GM12878 (cell line): ENCODE data around the gene HK1. TPM values are rescaled to one million over a fixed set of nuclear protein-coding genes. Genes with fewer than 3 reads are reported as not detected.

ENCODE experiments used
- ATAC-seq: fragments of 200-7000 bp; cut with Tn5 transposase; 3 replicates; pipeline ENCODE4 v1.9.1; 2020; ENCODE audit warnings: mild to moderate bottlenecking, moderate library complexity
- BruUV-seq: library from RNA; stranded (reverse); fragments of 400-500 nt; replicated peaks from 2 replicates; lab custom pipeline; 2021; lab: Mats Ljungman, UMichigan
- CTCF ChIA-PET: fragments of 300-600 bp; sonication (Branson Sonifier 250); formaldehyde crosslinking; extraction: SDS; loops from one replicate; lab custom pipeline; 2021; ENCODE audit warnings: inconsistent platforms; lab: Yijun Ruan, JAX
- POLR2A ChIA-PET: fragments of 350-600 bp; formaldehyde crosslinking; extraction: SDS; loops from one replicate; lab custom pipeline; 2021; ENCODE audit warnings: inconsistent platforms; lab: Charles Lee
- RAD21 ChIA-PET: fragments of 300-600 bp; sonication (Branson Sonifier 250); formaldehyde crosslinking; loops from one replicate; lab custom pipeline; 2023; ENCODE audit warnings: antibody characterized with exemption; ENCODE audit not compliant: unreplicated experiment; lab: Charles Lee
- SMC1A ChIA-PET: fragments of 300-600 bp; sonication (Branson Sonifier 250); formaldehyde crosslinking; loops from one replicate; lab custom pipeline; 2023; ENCODE audit not compliant: unreplicated experiment, uncharacterized antibody; lab: Charles Lee
- DNase-seq: peaks from one replicate; pipeline ENCODE4 v3.0.0-alpha.2; 2011; ENCODE audit warnings: low read depth, low spot score
- FAIRE-seq: peaks from 3 replicates; lab custom pipeline; 2011; peaks lifted over from hg19 to GRCh38; lab: Jason Lieb, UNC
- H2AFZ ChIP-seq: 2 replicates; pipeline ENCODE4 v1.6.0; 2011; ENCODE audit warnings: low read depth, low read length, control low read depth; ENCODE audit not compliant: control insufficient read depth
- H3K27ac ChIP-seq: 2 replicates; pipeline ENCODE4 v1.5.1; 2011; ENCODE audit warnings: control low read depth; ENCODE audit not compliant: control insufficient read depth, insufficient read depth
- H3K27me3 ChIP-seq, 2 experiments: replicated peaks in 1 of 2; 2 replicates each; pipeline versions ENCODE4 v1.6.0 to v1.6.1; 2011; ENCODE audit warnings: low read length in 1 of 2; ENCODE audit not compliant: control insufficient read depth in 2 of 2, insufficient read depth in 2 of 2
- H3K36me3 ChIP-seq, 2 experiments: 2 replicates each; pipeline ENCODE4 v1.5.1; 2011; ENCODE audit warnings: low read length in 1 of 2; ENCODE audit not compliant: control insufficient read depth in 2 of 2, insufficient read depth in 2 of 2
- H3K4me1 ChIP-seq: 2 replicates; pipeline ENCODE4 v1.6.1; 2011; ENCODE audit warnings: mild to moderate bottlenecking, low read length, moderate library complexity, mixed read lengths; ENCODE audit not compliant: control insufficient read depth, insufficient read depth
- H3K4me2 ChIP-seq: 2 replicates; pipeline ENCODE4 v1.6.0; 2011; ENCODE audit warnings: control low read depth; ENCODE audit not compliant: control insufficient read depth, insufficient read depth
- H3K4me3 ChIP-seq: fragments of 200-600 bp; sonication (generic); 2 replicates; pipeline ENCODE4 v1.5.1; 2016
- H3K79me2 ChIP-seq: 2 replicates; pipeline ENCODE4 v1.6.0; 2011; ENCODE audit warnings: low read length; ENCODE audit not compliant: control insufficient read depth, insufficient read depth
- H3K9ac ChIP-seq: 2 replicates; pipeline ENCODE4 v1.8.0; 2011; ENCODE audit warnings: low read length, control low read depth, mixed read lengths; ENCODE audit not compliant: control insufficient read depth, insufficient read depth
- H3K9me3 ChIP-seq: replicated peaks from 3 replicates; pipeline ENCODE4 v1.5.1; 2011; ENCODE audit warnings: mild to moderate bottlenecking, low read length; ENCODE audit not compliant: control insufficient read depth, insufficient read depth
- H4K20me1 ChIP-seq: 2 replicates; pipeline ENCODE4 v1.6.0; 2011; ENCODE audit not compliant: control insufficient read depth, insufficient read depth
- CEBPB ChIP-seq, 2 experiments: fragments of 150-350 bp in 1 of 2; IDR thresholded peaks; 2 replicates each; pipeline ENCODE4 v1.6.1; 2012 to 2014; ENCODE audit warnings: low read depth in 2 of 2, low read length in 2 of 2, borderline replicate concordance in 1 of 2, inconsistent platforms in 1 of 2
- HCFC1 ChIP-seq: fragments of 150-350 bp; IDR thresholded peaks from 2 replicates; pipeline ENCODE4 v1.6.1; 2014; ENCODE audit warnings: low read length
- HDAC6 ChIP-seq: fragments of 200-600 bp; sonication (generic); IDR thresholded peaks from one replicate; pipeline ENCODE4 v1.8.0; 2017; ENCODE audit warnings: antibody characterized with exemption; ENCODE audit not compliant: unreplicated experiment
- IRF4 ChIP-seq: IDR thresholded peaks from 2 replicates; pipeline ENCODE4 v1.6.1; 2011; ENCODE audit warnings: low read depth, low read length
- KAT2A ChIP-seq: conservative IDR thresholded peaks from 2 replicates; pipeline ENCODE4 v1.6.1; 2011; ENCODE audit warnings: low read depth, low read length; ENCODE audit not compliant: control insufficient read depth
- NBN ChIP-seq: fragments of 450-650 bp; IDR thresholded peaks from 2 replicates; pipeline ENCODE4 v1.6.1; 2016
- PML ChIP-seq: IDR thresholded peaks from 2 replicates; pipeline ENCODE4 v1.6.1; 2012; ENCODE audit warnings: low read length, inconsistent platforms
- POLR2AphosphoS5 ChIP-seq: IDR thresholded peaks from 2 replicates; pipeline ENCODE4 v1.6.1; 2011; ENCODE audit warnings: mild to moderate bottlenecking, low read length, inconsistent platforms
- RB1 ChIP-seq: fragments of 450-650 bp; formaldehyde crosslinking; IDR thresholded peaks from 2 replicates; pipeline ENCODE4 v1.6.1; 2017; ENCODE audit warnings: mild to moderate bottlenecking, borderline replicate concordance
- TCF3 ChIP-seq: IDR thresholded peaks from 2 replicates; pipeline ENCODE4 v1.6.1; 2012; ENCODE audit warnings: low read depth, mild to moderate bottlenecking, low read length, borderline replicate concordance; ENCODE audit not compliant: insufficient read depth
- ZSCAN29 ChIP-seq: fragments of 450-650 bp; IDR thresholded peaks from 2 replicates; pipeline ENCODE4 v1.6.1; 2017; ENCODE audit warnings: mild to moderate bottlenecking, moderate library complexity
- WGBS: methylation state at CpG from one replicate; pipeline ENCODE4 v1.1.6; 2016; ENCODE audit warnings: low lambda C conversion rate; ENCODE audit not compliant: insufficient replicate concordance, insufficient coverage; ENCODE audit errors: missing lambda C conversion rate; 5-methylcytosine and 5-hydroxymethylcytosine counted together
- in situ Hi-C: fragments of 300-500 bp; cut with MboI; formaldehyde crosslinking; loops from 9 replicates; pipeline ENCODE4 v1.14.3; 2018; ENCODE audit warnings: mixed read lengths
- intact Hi-C: fragments of 100-400 bp; cut with micrococcal nuclease; formaldehyde crosslinking; loops from one replicate; pipeline ENCODE4 v1.14.2; 2022; ENCODE audit not compliant: unreplicated experiment
- polyA plus RNA-seq, 11 experiments: library from polyadenylated mRNA; depleted of rRNA in 4 of 11; unstranded in 6 of 11; stranded (reverse) in 5 of 11; fragments of >200 nt; fragmentation: Nextera tagmentation in 4 of 11; fragmentation: Illumina TruSeq in 1 of 11; extraction: Ambion mirVana in 4 of 11; extraction: Trizol in 1 of 11; gene quantifications; 1 replicate in 1 of 11; 2 replicates in 10 of 11; pipeline versions ENCODE4 v1.2.1 to v1.2.3, GENCODE V29; 2011 to 2016; ENCODE audit warnings: inconsistent platforms in 2 of 11, missing spikeins in 2 of 11, low read depth in 1 of 11
- total RNA-seq, 4 experiments: library from RNA; depleted of rRNA in 3 of 4; stranded (reverse); fragments of >200 nt in 3 of 4; fragmentation: Illumina TruSeq in 1 of 4; extraction: Trizol in 1 of 4; gene quantifications; 2 replicates each; pipeline versions ENCODE4 v1.2.1 to v1.2.3, GENCODE V29; 2013 to 2021
- TF ChIP-seq, protein P1 (sequence below): fragments of 450-650 bp; IDR thresholded peaks from 2 replicates; pipeline ENCODE4 v1.6.1; 2017; ENCODE audit warnings: mild to moderate bottlenecking, moderate library complexity
- TF ChIP-seq, protein P2 (sequence below): fragments of 450-650 bp; IDR thresholded peaks from 2 replicates; pipeline ENCODE4 v1.6.1; 2016; ENCODE audit warnings: mild to moderate bottlenecking, moderate library complexity, borderline replicate concordance
- TF ChIP-seq, protein P3 (sequence below): fragments of 450-650 bp; formaldehyde crosslinking; IDR thresholded peaks from 2 replicates; pipeline ENCODE4 v1.4.0; 2022; ENCODE audit warnings: mild to moderate bottlenecking, moderate library complexity

HK1 gene
- total and polyA plus RNA-seq, 10 of the 15 experiments (the other 5 are each of a cell fraction or from before 2014, with no cell fraction given), result 3.4 to 77.3 (median 46.6) TPM

GRCh38 chr10:69384320-69384719 lies 106.0 kb downstream of the HK1 start:
- no peak overlapping the region for H3K9ac ChIP-seq
- RAD21 ChIA-PET, result no interaction called here
- H3K27ac ChIP-seq, result no peak overlapping the region
- no peak overlapping the region for H3K4me2 ChIP-seq
- no peak overlapping the region for H3K4me3 ChIP-seq
- POLR2A ChIA-PET, result no interaction called here
- DNase-seq (no peak), ATAC-seq (no peak), FAIRE-seq (no peak)
- no TSS peak for BruUV-seq
- SMC1A ChIA-PET, result no interaction called here
- H3K36me3 ChIP-seq, result peaks cover 23 to 50% of the 10 kb centered on the region in 2 experiments
- intact Hi-C loops, result no loop called here
- H3K9me3 ChIP-seq, result no peaks in the 10 kb centered on the region
- H3K27me3 ChIP-seq, result no peaks in the 10 kb centered on the region
- H3K79me2 ChIP-seq, result no peaks in the 10 kb centered on the region
- H2AFZ ChIP-seq, result no peak overlapping the region
- H3K4me1 ChIP-seq, result no peaks in the 10 kb centered on the region
- no peaks in the 10 kb centered on the region for H4K20me1 ChIP-seq
- in situ Hi-C loops, result no loop called here
- CTCF ChIA-PET, result interaction anchor here (1.2 kb wide), 1 partner anchor 149 kb away, joined by 4 read pairs; no protein-coding TSS in a partner anchor
- WGBS, result 97% methylated on average over 10 of the region's 10 CpGs
- TF ChIP-seq NBN (no peak), HCFC1 (no peak), HDAC6 (no peak), CEBPB (IDR thresholded peaks at IDR 0.05; ENCODE audit: borderline replicate concordance in 1 of 2, low read depth in 2 of 2, low read length in 2 of 2) (no peak), IRF4 (no peak), POLR2AphosphoS5 (no peak), RB1 (no peak), KAT2A (no peak), ZSCAN29 (no peak), PML (no peak), TCF3 (no peak)
- TF ChIP-seq, protein P1, sequence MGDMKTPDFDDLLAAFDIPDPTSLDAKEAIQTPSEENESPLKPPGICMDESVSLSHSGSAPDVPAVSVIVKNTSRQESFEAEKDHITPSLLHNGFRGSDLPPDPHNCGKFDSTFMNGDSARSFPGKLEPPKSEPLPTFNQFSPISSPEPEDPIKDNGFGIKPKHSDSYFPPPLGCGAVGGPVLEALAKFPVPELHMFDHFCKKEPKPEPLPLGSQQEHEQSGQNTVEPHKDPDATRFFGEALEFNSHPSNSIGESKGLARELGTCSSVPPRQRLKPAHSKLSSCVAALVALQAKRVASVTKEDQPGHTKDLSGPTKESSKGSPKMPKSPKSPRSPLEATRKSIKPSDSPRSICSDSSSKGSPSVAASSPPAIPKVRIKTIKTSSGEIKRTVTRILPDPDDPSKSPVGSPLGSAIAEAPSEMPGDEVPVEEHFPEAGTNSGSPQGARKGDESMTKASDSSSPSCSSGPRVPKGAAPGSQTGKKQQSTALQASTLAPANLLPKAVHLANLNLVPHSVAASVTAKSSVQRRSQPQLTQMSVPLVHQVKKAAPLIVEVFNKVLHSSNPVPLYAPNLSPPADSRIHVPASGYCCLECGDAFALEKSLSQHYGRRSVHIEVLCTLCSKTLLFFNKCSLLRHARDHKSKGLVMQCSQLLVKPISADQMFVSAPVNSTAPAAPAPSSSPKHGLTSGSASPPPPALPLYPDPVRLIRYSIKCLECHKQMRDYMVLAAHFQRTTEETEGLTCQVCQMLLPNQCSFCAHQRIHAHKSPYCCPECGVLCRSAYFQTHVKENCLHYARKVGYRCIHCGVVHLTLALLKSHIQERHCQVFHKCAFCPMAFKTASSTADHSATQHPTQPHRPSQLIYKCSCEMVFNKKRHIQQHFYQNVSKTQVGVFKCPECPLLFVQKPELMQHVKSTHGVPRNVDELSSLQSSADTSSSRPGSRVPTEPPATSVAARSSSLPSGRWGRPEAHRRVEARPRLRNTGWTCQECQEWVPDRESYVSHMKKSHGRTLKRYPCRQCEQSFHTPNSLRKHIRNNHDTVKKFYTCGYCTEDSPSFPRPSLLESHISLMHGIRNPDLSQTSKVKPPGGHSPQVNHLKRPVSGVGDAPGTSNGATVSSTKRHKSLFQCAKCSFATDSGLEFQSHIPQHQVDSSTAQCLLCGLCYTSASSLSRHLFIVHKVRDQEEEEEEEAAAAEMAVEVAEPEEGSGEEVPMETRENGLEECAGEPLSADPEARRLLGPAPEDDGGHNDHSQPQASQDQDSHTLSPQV, result no peak
- TF ChIP-seq, protein P2, sequence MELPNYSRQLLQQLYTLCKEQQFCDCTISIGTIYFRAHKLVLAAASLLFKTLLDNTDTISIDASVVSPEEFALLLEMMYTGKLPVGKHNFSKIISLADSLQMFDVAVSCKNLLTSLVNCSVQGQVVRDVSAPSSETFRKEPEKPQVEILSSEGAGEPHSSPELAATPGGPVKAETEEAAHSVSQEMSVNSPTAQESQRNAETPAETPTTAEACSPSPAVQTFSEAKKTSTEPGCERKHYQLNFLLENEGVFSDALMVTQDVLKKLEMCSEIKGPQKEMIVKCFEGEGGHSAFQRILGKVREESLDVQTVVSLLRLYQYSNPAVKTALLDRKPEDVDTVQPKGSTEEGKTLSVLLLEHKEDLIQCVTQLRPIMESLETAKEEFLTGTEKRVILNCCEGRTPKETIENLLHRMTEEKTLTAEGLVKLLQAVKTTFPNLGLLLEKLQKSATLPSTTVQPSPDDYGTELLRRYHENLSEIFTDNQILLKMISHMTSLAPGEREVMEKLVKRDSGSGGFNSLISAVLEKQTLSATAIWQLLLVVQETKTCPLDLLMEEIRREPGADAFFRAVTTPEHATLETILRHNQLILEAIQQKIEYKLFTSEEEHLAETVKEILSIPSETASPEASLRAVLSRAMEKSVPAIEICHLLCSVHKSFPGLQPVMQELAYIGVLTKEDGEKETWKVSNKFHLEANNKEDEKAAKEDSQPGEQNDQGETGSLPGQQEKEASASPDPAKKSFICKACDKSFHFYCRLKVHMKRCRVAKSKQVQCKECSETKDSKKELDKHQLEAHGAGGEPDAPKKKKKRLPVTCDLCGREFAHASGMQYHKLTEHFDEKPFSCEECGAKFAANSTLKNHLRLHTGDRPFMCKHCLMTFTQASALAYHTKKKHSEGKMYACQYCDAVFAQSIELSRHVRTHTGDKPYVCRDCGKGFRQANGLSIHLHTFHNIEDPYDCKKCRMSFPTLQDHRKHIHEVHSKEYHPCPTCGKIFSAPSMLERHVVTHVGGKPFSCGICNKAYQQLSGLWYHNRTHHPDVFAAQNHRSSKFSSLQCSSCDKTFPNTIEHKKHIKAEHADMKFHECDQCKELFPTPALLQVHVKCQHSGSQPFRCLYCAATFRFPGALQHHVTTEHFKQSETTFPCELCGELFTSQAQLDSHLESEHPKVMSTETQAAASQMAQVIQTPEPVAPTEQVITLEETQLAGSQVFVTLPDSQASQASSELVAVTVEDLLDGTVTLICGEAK, result no peak
- TF ChIP-seq, protein P3, sequence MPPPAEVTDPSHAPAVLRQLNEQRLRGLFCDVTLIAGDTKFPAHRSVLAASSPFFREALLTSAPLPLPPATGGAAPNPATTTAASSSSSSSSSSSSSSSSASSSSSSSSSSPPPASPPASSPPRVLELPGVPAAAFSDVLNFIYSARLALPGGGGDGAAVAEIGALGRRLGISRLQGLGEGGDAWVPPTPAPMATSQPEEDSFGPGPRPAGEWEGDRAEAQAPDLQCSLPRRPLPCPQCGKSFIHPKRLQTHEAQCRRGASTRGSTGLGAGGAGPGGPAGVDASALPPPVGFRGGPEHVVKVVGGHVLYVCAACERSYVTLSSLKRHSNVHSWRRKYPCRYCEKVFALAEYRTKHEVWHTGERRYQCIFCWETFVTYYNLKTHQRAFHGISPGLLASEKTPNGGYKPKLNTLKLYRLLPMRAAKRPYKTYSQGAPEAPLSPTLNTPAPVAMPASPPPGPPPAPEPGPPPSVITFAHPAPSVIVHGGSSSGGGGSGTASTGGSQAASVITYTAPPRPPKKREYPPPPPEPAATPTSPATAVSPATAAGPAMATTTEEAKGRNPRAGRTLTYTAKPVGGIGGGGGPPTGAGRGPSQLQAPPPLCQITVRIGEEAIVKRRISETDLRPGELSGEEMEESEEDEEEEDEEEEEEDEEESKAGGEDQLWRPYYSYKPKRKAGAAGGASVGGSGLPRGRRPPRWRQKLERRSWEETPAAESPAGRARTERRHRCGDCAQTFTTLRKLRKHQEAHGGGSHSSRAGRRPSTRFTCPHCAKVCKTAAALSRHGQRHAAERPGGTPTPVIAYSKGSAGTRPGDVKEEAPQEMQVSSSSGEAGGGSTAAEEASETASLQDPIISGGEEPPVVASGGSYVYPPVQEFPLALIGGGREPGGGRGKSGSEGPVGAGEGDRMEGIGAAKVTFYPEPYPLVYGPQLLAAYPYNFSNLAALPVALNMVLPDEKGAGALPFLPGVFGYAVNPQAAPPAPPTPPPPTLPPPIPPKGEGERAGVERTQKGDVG (CRISPR knock-in tag), result no peak
